Progenitor cell of endocrine pancreas (in vitro differentiated cells): ENCODE measurements around the gene TUBGCP2. TPM values are rescaled to one million over a fixed set of nuclear protein-coding genes. Genes with fewer than 3 reads are reported as not detected.

ENCODE experiments used
- DNase-seq: peaks from one replicate; pipeline ENCODE4 v3.0.0; 2021; ENCODE audit warnings: low spot score; ENCODE audit not compliant: unreplicated experiment
- H3K27ac Mint-ChIP-seq: 2 replicates; pipeline ENCODE4 v1.8.0; 2021; ENCODE audit warnings: mild to moderate bottlenecking, moderate library complexity, mixed read lengths
- H3K27me3 Mint-ChIP-seq: 2 replicates; pipeline ENCODE4 v1.8.0; 2021; ENCODE audit warnings: mixed read lengths
- H3K36me3 Mint-ChIP-seq: 2 replicates; pipeline ENCODE4 v1.8.0; 2022; ENCODE audit warnings: mixed read lengths; ENCODE audit not compliant: insufficient read depth
- H3K4me1 Mint-ChIP-seq: 2 replicates; pipeline ENCODE4 v1.8.0; 2021; ENCODE audit warnings: low read depth, mixed read lengths
- H3K4me3 Mint-ChIP-seq: 2 replicates; pipeline ENCODE4 v1.8.0; 2021; ENCODE audit warnings: low read depth, mild to moderate bottlenecking, moderate library complexity, mixed read lengths
- H3K9me3 Mint-ChIP-seq: 2 replicates; pipeline ENCODE4 v1.8.0; 2021; ENCODE audit warnings: low read depth, mixed read lengths
- long read RNA-seq: library from polyadenylated mRNA; unstranded; transcript quantifications from one replicate; pipeline ENCODE4 v2.0.0, GENCODE V29; 2020
- total RNA-seq: library from RNA; stranded (reverse); gene quantifications from 2 replicates; pipeline ENCODE4 v1.2.1, GENCODE V29; 2021
- TF ChIP-seq, protein P1 (sequence below): fragments of 200-600 bp; sonication (generic); IDR thresholded peaks from one replicate; pipeline ENCODE4 v1.5.0; 2021; ENCODE audit warnings: antibody characterized with exemption, mild to moderate bottlenecking; ENCODE audit not compliant: unreplicated experiment

The TUBGCP2 gene
- 63.2 and 77.0 TPM in 2 replicates for total RNA-seq
- long read RNA-seq, full-length matches to known transcripts, result 131 of 174 reads
- long read RNA-seq, partial matches to known transcripts, result 14 of 174 reads
- long read RNA-seq, other reads (novel, unspliced or antisense), result 29 of 174 reads

GRCh38 chr10:133308421-133309099 lies at the start of gene TUBGCP2, which contains the start of gene ZNF511:
TSS of gene TUBGCP2 (minus strand) at chr10:133308872. CDS start at chr10:133302941, 5,931 bp downstream.
TSS of gene ZNF511 (plus strand) at chr10:133308914. CDS start at chr10:133308944, 30 bp downstream.
- H3K36me3 Mint-ChIP-seq, result peaks cover 3% of the 10 kb centered on the region
- H3K27ac Mint-ChIP-seq, result peak within 1 kb of the TSS; percentile 99
- peaks cover 8% of the 10 kb centered on the region for H3K4me1 Mint-ChIP-seq
- peak; percentile 78 for DNase-seq
- no peaks in the 10 kb centered on the region for H3K27me3 Mint-ChIP-seq
- H3K4me3 Mint-ChIP-seq, result peak within 1 kb of the TSS; percentile 97
- H3K9me3 Mint-ChIP-seq, result no peaks in the 10 kb centered on the region
- TF ChIP-seq, protein P1, sequence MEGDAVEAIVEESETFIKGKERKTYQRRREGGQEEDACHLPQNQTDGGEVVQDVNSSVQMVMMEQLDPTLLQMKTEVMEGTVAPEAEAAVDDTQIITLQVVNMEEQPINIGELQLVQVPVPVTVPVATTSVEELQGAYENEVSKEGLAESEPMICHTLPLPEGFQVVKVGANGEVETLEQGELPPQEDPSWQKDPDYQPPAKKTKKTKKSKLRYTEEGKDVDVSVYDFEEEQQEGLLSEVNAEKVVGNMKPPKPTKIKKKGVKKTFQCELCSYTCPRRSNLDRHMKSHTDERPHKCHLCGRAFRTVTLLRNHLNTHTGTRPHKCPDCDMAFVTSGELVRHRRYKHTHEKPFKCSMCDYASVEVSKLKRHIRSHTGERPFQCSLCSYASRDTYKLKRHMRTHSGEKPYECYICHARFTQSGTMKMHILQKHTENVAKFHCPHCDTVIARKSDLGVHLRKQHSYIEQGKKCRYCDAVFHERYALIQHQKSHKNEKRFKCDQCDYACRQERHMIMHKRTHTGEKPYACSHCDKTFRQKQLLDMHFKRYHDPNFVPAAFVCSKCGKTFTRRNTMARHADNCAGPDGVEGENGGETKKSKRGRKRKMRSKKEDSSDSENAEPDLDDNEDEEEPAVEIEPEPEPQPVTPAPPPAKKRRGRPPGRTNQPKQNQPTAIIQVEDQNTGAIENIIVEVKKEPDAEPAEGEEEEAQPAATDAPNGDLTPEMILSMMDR, result no peak

GRCh38 chr10:133357285-133358161 lies 48.9 kb upstream of the TUBGCP2 start, which contains the start of gene FUOM:
TSS of gene FUOM (minus strand) at chr10:133358019. CDS start at chr10:133358007, 12 bp downstream.
- H3K36me3 Mint-ChIP-seq, result peaks cover 2% of the 10 kb centered on the region
- no peaks in the 10 kb centered on the region for H3K9me3 Mint-ChIP-seq
- H3K27me3 Mint-ChIP-seq, result no peaks in the 10 kb centered on the region
- peak within 1 kb of the TSS; percentile 65 for H3K4me3 Mint-ChIP-seq
- TF ChIP-seq, protein P1, result peak; percentile 13
- no peak for DNase-seq
- peaks cover 6% of the 10 kb centered on the region for H3K4me1 Mint-ChIP-seq
- H3K27ac Mint-ChIP-seq, result no peak within 1 kb of the TSS

DNA sequence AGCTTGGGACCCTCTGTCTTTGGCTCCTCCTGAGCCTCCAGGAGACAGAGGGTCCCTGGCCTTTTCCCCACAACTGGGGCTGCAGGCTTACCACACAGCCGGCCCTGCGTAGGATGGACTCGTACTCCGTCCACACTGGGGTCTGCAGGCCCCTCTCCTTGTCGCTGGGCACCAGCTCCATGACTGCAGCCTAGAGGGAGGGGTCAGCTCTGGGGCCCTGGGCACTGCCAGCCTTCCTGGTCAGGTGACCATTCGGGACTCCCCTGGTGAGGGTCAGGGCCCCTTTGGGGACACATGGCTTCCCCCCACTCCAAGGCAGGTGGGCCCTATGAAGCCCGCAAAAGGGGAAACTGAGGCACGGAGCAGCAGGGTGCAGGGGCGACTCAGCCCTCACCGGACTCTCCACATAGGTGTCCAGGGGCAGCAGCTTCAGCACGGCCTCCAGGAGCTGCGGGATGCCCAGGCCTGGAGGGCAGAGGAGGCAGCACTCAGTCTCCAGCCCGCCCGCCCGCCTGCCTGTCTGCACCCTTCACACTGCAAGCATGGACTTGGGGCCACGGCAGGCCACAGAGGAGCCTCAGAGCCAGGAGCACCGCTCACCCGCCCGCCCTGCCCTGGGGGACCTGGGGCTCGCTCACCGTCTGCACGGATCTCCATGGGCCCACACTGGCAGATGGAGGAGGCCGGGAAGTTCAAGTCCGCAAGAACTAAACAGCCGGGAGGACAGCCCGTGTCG lies 48.0 kb upstream of the TUBGCP2 start:
- no peaks in the 10 kb centered on the region for H3K9me3 Mint-ChIP-seq
- no peaks in the 10 kb centered on the region for H3K27me3 Mint-ChIP-seq
- TF ChIP-seq, protein P1, result no peak
- H3K27ac Mint-ChIP-seq, result no peak overlapping the region
- peak overlapping the region; percentile 65 for H3K4me3 Mint-ChIP-seq
- H3K36me3 Mint-ChIP-seq, result no peaks in the 10 kb centered on the region
- peaks cover 6% of the 10 kb centered on the region for H3K4me1 Mint-ChIP-seq
- no peak for DNase-seq

- TF ChIP-seq, protein P1, result no peak
- Mint-ChIP-seq H3K4me3 (no peak overlapping the region), H3K27me3 (no peaks in the 10 kb centered on the region), H3K9me3 (no peaks in the 10 kb centered on the region), H3K4me1 (peaks cover 6% of the 10 kb centered on the region), H3K27ac (no peak overlapping the region), H3K36me3 (no peaks in the 10 kb centered on the region)
- no peak for DNase-seq
Observed at GRCh38 chr10:133355991-133356390, 47.3 kb upstream of the TUBGCP2 start.
